GOT3 (cell line): Measurements from ENCODE around the gene CACNA2D2.

Source experiments
- DNase-seq: peaks from one replicate; lab custom pipeline; 2025; ENCODE audit warnings: mixed read lengths; lab: John Stamatoyannopoulos, UW

Gene CACNA2D2

GRCh38 chr3:50503504-50504342 is at the start of gene CACNA2D2:
TSS of gene CACNA2D2 (minus strand) at chr3:50503634. CDS start at chr3:50503423, 211 bp downstream.
- no peak for DNase-seq

- no peak for DNase-seq
Measured at GRCh38 chr3:50552598-50552997, 49.2 kb upstream of the CACNA2D2 start.

- no peak for DNase-seq
Measured at GRCh38 chr3:50551681-50552435, 48.4 kb upstream of the CACNA2D2 start.

- DNase-seq, result no peak
Measured at GRCh38 chr3:50551054-50551659, 47.7 kb upstream of the CACNA2D2 start.

GRCh38 chr3:50550079-50550736 is 46.8 kb upstream of the CACNA2D2 start:
- DNase-seq, result no peak

GRCh38 chr3:50549226-50549625 is 45.8 kb upstream of the CACNA2D2 start:
- DNase-seq, result no peak

GRCh38 chr3:50545781-50546180 is 42.3 kb upstream of the CACNA2D2 start:
- no peak for DNase-seq

GRCh38 chr3:50542177-50543034 is 39.0 kb upstream of the CACNA2D2 start:
- DNase-seq, result peak; percentile 11

GRCh38 chr3:50539356-50540286 is 36.2 kb upstream of the CACNA2D2 start:
- no peak for DNase-seq

GRCh38 chr3:50537421-50538129 is 34.1 kb upstream of the CACNA2D2 start:
- DNase-seq, result no peak

- DNase-seq, result no peak
Measured at GRCh38 chr3:50536471-50537180, 33.2 kb upstream of the CACNA2D2 start.

GRCh38 chr3:50534681-50535330 is 31.4 kb upstream of the CACNA2D2 start:
- no peak for DNase-seq

GRCh38 chr3:50533807-50534461 is 30.5 kb upstream of the CACNA2D2 start:
- no peak for DNase-seq

- no peak for DNase-seq
Measured at GRCh38 chr3:50533316-50533715, 29.9 kb upstream of the CACNA2D2 start.

- DNase-seq, result no peak
Measured at GRCh38 chr3:50532062-50532705, 28.8 kb upstream of the CACNA2D2 start.

GRCh38 chr3:50531201-50531600 is 27.8 kb upstream of the CACNA2D2 start:
- DNase-seq, result no peak
